CD14-positive monocyte (primary cell): ENCODE results near the gene ANGPTL7. TPM values are rescaled to one million over a fixed set of nuclear protein-coding genes. Genes with fewer than 3 reads are reported as not detected.

ENCODE experiments used
- DNase-seq, 3 donors: peaks; one replicate each; pipeline ENCODE4 v3.0.0-alpha.2; 2011 to 2022
- H2AFZ ChIP-seq: 2 replicates; pipeline ENCODE4 v1.6.0; 2012; ENCODE audit warnings: mild to moderate bottlenecking, low read depth, low read length, inconsistent platforms; ENCODE audit not compliant: insufficient read depth, poor library complexity, severe bottlenecking
- H3K27ac ChIP-seq, 2 donors: 1 replicate in 1 of 2; 2 replicates in 1 of 2; pipeline ENCODE4 v1.5.1; 2012 to 2013; ENCODE audit warnings: low read length in 2 of 2, control low read depth in 1 of 2, inconsistent platforms in 1 of 2, low read depth in 1 of 2, mild to moderate bottlenecking in 1 of 2
- H3K27me3 ChIP-seq, 2 donors: one replicate each; pipeline versions ENCODE4 v1.6.0 to v1.6.1; 2011 to 2013; ENCODE audit warnings: low read length in 2 of 2; ENCODE audit not compliant: control insufficient read depth in 2 of 2, insufficient read depth in 2 of 2
- H3K36me3 ChIP-seq, 2 donors: replicated peaks in 1 of 2; 1 replicate in 1 of 2; 2 replicates in 1 of 2; pipeline versions ENCODE4 v1.5.1 to v1.6.1; 2012 to 2013; ENCODE audit warnings: low read length in 2 of 2, control low read depth in 1 of 2, inconsistent platforms in 1 of 2, mild to moderate bottlenecking in 1 of 2; ENCODE audit not compliant: insufficient read depth in 2 of 2, control insufficient read depth in 1 of 2
- H3K4me1 ChIP-seq, 2 donors: 1 replicate in 1 of 2; 2 replicates in 1 of 2; pipeline versions ENCODE4 v1.5.1 to v1.6.1; 2012 to 2013; ENCODE audit warnings: low read length in 2 of 2, control low read depth in 1 of 2, inconsistent platforms in 1 of 2, mild to moderate bottlenecking in 1 of 2, moderate library complexity in 1 of 2; ENCODE audit not compliant: insufficient read depth in 2 of 2, control insufficient read depth in 1 of 2
- H3K4me2 ChIP-seq: replicated peaks from 2 replicates; pipeline ENCODE3; 2012; ENCODE audit warnings: low read length, moderate library complexity, mild to moderate bottlenecking; ENCODE audit not compliant: poor library complexity, severe bottlenecking; ENCODE audit errors: extremely low read depth
- H3K4me3 ChIP-seq, 3 experiments: fragments of 200-600 bp in 1 of 3; sonication (generic) in 1 of 3; replicated peaks in 1 of 3; 1 replicate in 2 of 3; 2 replicates in 1 of 3; pipeline ENCODE4 v1.5.1; 2011 to 2013; ENCODE audit warnings: low read length in 3 of 3, mild to moderate bottlenecking in 3 of 3, control low read depth in 2 of 3, low read depth in 2 of 3, inconsistent platforms in 1 of 3, moderate library complexity in 1 of 3
- H3K79me2 ChIP-seq: 2 replicates; pipeline ENCODE4 v1.6.0; 2012; ENCODE audit warnings: mild to moderate bottlenecking, control low read depth, inconsistent platforms, low read length, moderate library complexity; ENCODE audit not compliant: insufficient read depth
- H3K9ac ChIP-seq: 2 replicates; pipeline ENCODE4 v1.6.0; 2017; ENCODE audit warnings: low read length, mild to moderate bottlenecking; ENCODE audit not compliant: insufficient read depth, poor library complexity, severe bottlenecking
- H3K9me3 ChIP-seq, 2 donors: replicated peaks in 1 of 2; 1 replicate in 1 of 2; 2 replicates in 1 of 2; pipeline versions ENCODE4 v1.5.1 to v1.6.1; 2012 to 2013; ENCODE audit warnings: low read length in 2 of 2, control low read depth in 1 of 2; ENCODE audit not compliant: control insufficient read depth in 1 of 2, insufficient read depth in 1 of 2
- H4K20me1 ChIP-seq: 2 replicates; pipeline ENCODE4 v1.6.0; 2012; ENCODE audit warnings: mild to moderate bottlenecking, low read length, control low read depth, moderate library complexity; ENCODE audit not compliant: insufficient read depth
- H3K27ac Mint-ChIP-seq, 7 donors: one replicate each; pipeline ENCODE4 v1.8.0; 2020; ENCODE audit warnings: mild to moderate bottlenecking in 7 of 7, mixed read lengths in 7 of 7, moderate library complexity in 6 of 7, inconsistent platforms in 2 of 7
- H3K27me3 Mint-ChIP-seq, 3 donors: one replicate each; pipeline ENCODE4 v1.8.0; 2021 to 2022; ENCODE audit warnings: low read depth in 3 of 3, mild to moderate bottlenecking in 3 of 3, mixed read lengths in 3 of 3, moderate library complexity in 3 of 3, inconsistent platforms in 1 of 3
- H3K36me3 Mint-ChIP-seq, 2 donors: one replicate each; pipeline ENCODE4 v1.8.0; 2020; ENCODE audit warnings: mixed read lengths in 2 of 2, inconsistent platforms in 1 of 2, mild to moderate bottlenecking in 1 of 2
- H3K4me1 Mint-ChIP-seq: one replicate; pipeline ENCODE4 v1.8.0; 2020; ENCODE audit warnings: mild to moderate bottlenecking, mixed read lengths
- H3K4me3 Mint-ChIP-seq, 2 donors: one replicate each; pipeline ENCODE4 v1.8.0; 2020; ENCODE audit warnings: mild to moderate bottlenecking in 2 of 2, mixed read lengths in 2 of 2, moderate library complexity in 1 of 2
- H3K9me3 Mint-ChIP-seq, 7 donors: one replicate each; pipeline ENCODE4 v1.8.0; 2020 to 2022; ENCODE audit warnings: mixed read lengths in 7 of 7, mild to moderate bottlenecking in 6 of 7, moderate library complexity in 6 of 7, inconsistent platforms in 2 of 7
- WGBS: methylation state at CpG from one replicate; pipeline ENCODE4 v1.1.5; 2013; ENCODE audit warnings: missing lambda C conversion rate; ENCODE audit not compliant: insufficient coverage; 5-methylcytosine and 5-hydroxymethylcytosine counted together
- intact Hi-C, 2 donors: fragments of 100-400 bp; cut with micrococcal nuclease; formaldehyde crosslinking; loops; one replicate each; pipeline versions ENCODE4 v1.15.0 to v1.15.1; 2023
- polyA plus RNA-seq, 3 donors: library from polyadenylated mRNA; depleted of rRNA in 1 of 3; unstranded in 2 of 3; stranded (reverse) in 1 of 3; fragments of 300-500 nt in 2 of 3; fragments of >200 nt in 1 of 3; fragmentation: Illumina TruSeq in 2 of 3; gene quantifications; 1 replicate in 2 of 3; 2 replicates in 1 of 3; pipeline ENCODE4 v1.2.3, GENCODE V29; 2012 to 2021
- TF ChIP-seq, protein P1 (sequence below): fragments of 200-600 bp; IDR thresholded peaks from one replicate; pipeline ENCODE4 v1.8.0; 2022; ENCODE audit warnings: antibody characterized with exemption, mild to moderate bottlenecking

ANGPTL7 gene
- polyA plus RNA-seq, 3 donors: not detected

DNA sequence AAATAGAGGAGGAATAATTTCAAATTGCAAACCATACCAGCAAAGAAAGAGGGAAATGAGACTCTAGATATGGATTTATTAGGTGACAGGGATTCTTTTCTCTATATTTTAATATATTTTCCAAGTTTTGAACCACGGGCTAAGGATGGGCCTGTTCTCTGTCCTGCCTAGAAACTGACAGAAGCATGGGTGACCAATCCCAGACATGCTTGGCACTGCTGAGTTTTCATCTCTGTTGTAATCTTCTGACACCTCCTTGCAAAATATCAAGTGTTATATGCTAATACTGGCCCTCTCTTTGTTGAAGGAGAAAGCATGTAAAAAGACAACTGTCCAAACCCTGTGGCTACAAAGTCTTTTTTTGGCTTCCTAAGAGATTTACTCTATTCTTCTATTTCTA is 774 bp upstream of the ANGPTL7 start:
- Mint-ChIP-seq H3K9me3 (no peaks in the 10 kb centered on the region), H3K4me1 (no peaks in the 10 kb centered on the region), H3K27ac (no peak overlapping the region), H3K36me3 (peaks cover 60 to 85% of the 10 kb centered on the region in 2 donors), H3K4me3 (no peak overlapping the region), H3K27me3 (no peaks in the 10 kb centered on the region)
- Histone ChIP-seq H3K4me3 (no peak overlapping the region), H3K9me3 (no peaks in the 10 kb centered on the region), H3K9ac (no peak overlapping the region), H3K4me2 (no peak overlapping the region), H3K79me2 (no peaks in the 10 kb centered on the region), H2AFZ (no peak overlapping the region), H3K36me3 (peaks cover 53 to 100% of the 10 kb centered on the region in 2 donors), H3K27me3 (no peaks in the 10 kb centered on the region), H3K27ac (no peak overlapping the region), H3K4me1 (no peaks in the 10 kb centered on the region), H4K20me1 (no peaks in the 10 kb centered on the region)
- TF ChIP-seq, protein P1, sequence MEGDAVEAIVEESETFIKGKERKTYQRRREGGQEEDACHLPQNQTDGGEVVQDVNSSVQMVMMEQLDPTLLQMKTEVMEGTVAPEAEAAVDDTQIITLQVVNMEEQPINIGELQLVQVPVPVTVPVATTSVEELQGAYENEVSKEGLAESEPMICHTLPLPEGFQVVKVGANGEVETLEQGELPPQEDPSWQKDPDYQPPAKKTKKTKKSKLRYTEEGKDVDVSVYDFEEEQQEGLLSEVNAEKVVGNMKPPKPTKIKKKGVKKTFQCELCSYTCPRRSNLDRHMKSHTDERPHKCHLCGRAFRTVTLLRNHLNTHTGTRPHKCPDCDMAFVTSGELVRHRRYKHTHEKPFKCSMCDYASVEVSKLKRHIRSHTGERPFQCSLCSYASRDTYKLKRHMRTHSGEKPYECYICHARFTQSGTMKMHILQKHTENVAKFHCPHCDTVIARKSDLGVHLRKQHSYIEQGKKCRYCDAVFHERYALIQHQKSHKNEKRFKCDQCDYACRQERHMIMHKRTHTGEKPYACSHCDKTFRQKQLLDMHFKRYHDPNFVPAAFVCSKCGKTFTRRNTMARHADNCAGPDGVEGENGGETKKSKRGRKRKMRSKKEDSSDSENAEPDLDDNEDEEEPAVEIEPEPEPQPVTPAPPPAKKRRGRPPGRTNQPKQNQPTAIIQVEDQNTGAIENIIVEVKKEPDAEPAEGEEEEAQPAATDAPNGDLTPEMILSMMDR: no peak
- WGBS: no CpG with 5 or more reads among the region's 1 CpG
- no peak for DNase-seq
- intact Hi-C loops: no loop called here

- H3K27ac ChIP-seq: no peak overlapping the region
- peaks cover 85 to 100% of the 10 kb centered on the region in 2 donors for H3K36me3 ChIP-seq
- no peaks in the 10 kb centered on the region for H3K9me3 Mint-ChIP-seq
- H3K27me3 ChIP-seq: no peaks in the 10 kb centered on the region
- no peaks in the 10 kb centered on the region for H3K4me1 ChIP-seq
- H3K4me2 ChIP-seq: no peak overlapping the region
- H3K4me1 Mint-ChIP-seq: no peaks in the 10 kb centered on the region
- no peak overlapping the region for H3K9ac ChIP-seq
- H3K9me3 ChIP-seq: no peaks in the 10 kb centered on the region
- TF ChIP-seq, protein P1: no peak
- no peak overlapping the region for H3K27ac Mint-ChIP-seq
- no peak for DNase-seq
- intact Hi-C loops: no loop called here
- no peaks in the 10 kb centered on the region for H3K79me2 ChIP-seq
- no peak overlapping the region for H3K4me3 Mint-ChIP-seq
- 99% methylated on average over 9 of the region's 11 CpGs for WGBS
- H2AFZ ChIP-seq: no peak overlapping the region
- H3K4me3 ChIP-seq: no peak overlapping the region
- peaks cover 87 to 98% of the 10 kb centered on the region in 2 donors for H3K36me3 Mint-ChIP-seq
- H4K20me1 ChIP-seq: no peaks in the 10 kb centered on the region
- H3K27me3 Mint-ChIP-seq: no peaks in the 10 kb centered on the region
Observed at GRCh38 chr1:11193376-11193775, 4.2 kb downstream of the ANGPTL7 start.
